ENCODE measurements around the gene IL21. TPM values are rescaled to one million over a fixed set of nuclear protein-coding genes. Genes with fewer than 3 reads are reported as not detected.

The IL21 gene
- total RNA-seq, 1 experiment from 2014 or later: not detected

DNA sequence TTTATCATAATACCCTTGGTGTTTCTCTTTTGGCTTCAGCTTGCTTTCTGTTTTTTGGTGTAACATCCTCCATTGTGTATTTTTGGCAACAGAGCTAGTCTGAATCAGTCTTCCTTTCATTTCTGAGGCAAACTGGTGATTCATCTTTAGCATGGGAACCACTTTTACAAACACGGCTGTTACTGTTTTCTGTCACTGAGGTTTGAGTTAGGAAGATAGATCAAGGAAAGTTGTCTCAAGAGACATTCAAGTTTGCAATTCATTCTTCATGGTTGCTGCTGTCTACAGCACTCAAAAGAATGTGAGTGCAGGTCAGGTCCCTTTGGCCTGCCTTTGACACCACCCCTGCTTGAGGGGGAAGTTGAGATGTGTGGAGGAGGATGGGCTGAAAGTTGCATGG is 36.3 kb downstream of the IL21 start:
- CTCF ChIA-PET: no interaction called here
- Histone ChIP-seq H3K4me3 (ENCODE audit: low read depth in 2 of 2, low read length in 2 of 2) (no peak overlapping the region), H3K27me3 (ENCODE audit: control insufficient read depth, insufficient read depth, low read length) (no peaks in the 10 kb centered on the region), H3K36me3 (ENCODE audit: control insufficient read depth, insufficient read depth, low read length) (no peaks in the 10 kb centered on the region), H3K4me1 (ENCODE audit: control insufficient read depth, insufficient read depth, low read length) (no peaks in the 10 kb centered on the region), H3K9me3 (ENCODE audit: control insufficient read depth, insufficient read depth, low read depth, low read length) (no peaks in the 10 kb centered on the region), H3K27ac (ENCODE audit: low read length) (no peak overlapping the region)
- in situ Hi-C loops (cut with HindIII; ENCODE audit: low pct_unique_long_range_greater_than_20kb, low sequenced_read_pairs) (no loop called here), intact Hi-C loops (cut with micrococcal nuclease; ENCODE audit: unreplicated experiment) (no loop called here)
- DNase-seq (ENCODE audit: low read depth, low spot score) (no peak), ATAC-seq (no peak)
- POLR2A ChIA-PET: no interaction called here
- no peak for TF ChIP-seq TCF7L2 (IDR thresholded peaks at IDR 0.05; ENCODE audit: low read depth, low read length)
- no peak for TF ChIP-seq SIN3A (IDR thresholded peaks at IDR 0.05; ENCODE audit: borderline replicate concordance, insufficient read depth, low read depth, low read length)
- no peak for TF ChIP-seq POLR2AphosphoS5 (IDR thresholded peaks at IDR 0.05; ENCODE audit: low read depth, low read length)
- TF ChIP-seq, protein P1, sequence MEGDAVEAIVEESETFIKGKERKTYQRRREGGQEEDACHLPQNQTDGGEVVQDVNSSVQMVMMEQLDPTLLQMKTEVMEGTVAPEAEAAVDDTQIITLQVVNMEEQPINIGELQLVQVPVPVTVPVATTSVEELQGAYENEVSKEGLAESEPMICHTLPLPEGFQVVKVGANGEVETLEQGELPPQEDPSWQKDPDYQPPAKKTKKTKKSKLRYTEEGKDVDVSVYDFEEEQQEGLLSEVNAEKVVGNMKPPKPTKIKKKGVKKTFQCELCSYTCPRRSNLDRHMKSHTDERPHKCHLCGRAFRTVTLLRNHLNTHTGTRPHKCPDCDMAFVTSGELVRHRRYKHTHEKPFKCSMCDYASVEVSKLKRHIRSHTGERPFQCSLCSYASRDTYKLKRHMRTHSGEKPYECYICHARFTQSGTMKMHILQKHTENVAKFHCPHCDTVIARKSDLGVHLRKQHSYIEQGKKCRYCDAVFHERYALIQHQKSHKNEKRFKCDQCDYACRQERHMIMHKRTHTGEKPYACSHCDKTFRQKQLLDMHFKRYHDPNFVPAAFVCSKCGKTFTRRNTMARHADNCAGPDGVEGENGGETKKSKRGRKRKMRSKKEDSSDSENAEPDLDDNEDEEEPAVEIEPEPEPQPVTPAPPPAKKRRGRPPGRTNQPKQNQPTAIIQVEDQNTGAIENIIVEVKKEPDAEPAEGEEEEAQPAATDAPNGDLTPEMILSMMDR (IDR thresholded peaks at IDR 0.05): no peak
- TF ChIP-seq, protein P2, sequence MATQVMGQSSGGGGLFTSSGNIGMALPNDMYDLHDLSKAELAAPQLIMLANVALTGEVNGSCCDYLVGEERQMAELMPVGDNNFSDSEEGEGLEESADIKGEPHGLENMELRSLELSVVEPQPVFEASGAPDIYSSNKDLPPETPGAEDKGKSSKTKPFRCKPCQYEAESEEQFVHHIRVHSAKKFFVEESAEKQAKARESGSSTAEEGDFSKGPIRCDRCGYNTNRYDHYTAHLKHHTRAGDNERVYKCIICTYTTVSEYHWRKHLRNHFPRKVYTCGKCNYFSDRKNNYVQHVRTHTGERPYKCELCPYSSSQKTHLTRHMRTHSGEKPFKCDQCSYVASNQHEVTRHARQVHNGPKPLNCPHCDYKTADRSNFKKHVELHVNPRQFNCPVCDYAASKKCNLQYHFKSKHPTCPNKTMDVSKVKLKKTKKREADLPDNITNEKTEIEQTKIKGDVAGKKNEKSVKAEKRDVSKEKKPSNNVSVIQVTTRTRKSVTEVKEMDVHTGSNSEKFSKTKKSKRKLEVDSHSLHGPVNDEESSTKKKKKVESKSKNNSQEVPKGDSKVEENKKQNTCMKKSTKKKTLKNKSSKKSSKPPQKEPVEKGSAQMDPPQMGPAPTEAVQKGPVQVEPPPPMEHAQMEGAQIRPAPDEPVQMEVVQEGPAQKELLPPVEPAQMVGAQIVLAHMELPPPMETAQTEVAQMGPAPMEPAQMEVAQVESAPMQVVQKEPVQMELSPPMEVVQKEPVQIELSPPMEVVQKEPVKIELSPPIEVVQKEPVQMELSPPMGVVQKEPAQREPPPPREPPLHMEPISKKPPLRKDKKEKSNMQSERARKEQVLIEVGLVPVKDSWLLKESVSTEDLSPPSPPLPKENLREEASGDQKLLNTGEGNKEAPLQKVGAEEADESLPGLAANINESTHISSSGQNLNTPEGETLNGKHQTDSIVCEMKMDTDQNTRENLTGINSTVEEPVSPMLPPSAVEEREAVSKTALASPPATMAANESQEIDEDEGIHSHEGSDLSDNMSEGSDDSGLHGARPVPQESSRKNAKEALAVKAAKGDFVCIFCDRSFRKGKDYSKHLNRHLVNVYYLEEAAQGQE (IDR thresholded peaks at IDR 0.05; ENCODE audit: insufficient read depth in 1 of 2, low read depth in 2 of 2, low read length in 1 of 2): no peak
- BruUV-seq (replicated peaks): no TSS peak

DNA sequence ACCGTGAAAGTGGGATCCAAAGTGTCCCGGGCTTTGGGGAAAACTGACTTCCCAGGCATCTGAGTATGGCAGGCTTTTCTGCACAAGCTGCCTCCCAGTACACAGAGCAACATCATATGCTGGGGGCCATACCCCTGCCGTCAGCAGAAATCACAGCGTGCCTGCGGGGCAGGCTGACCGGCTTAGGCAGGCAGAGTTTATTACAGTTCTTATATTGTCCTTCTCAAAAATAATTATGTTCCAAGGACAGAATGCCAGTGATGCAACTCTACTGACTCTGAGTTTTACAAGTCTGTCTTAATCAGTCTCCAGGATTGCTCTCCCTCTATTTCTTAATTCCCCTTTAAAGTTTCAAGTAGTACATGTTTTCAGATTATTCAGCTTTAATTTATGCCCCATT is 37.0 kb downstream of the IL21 start:
- H3K9me3 ChIP-seq (ENCODE audit: control insufficient read depth, insufficient read depth, low read depth, low read length): no peaks in the 10 kb centered on the region
- BruUV-seq (replicated peaks): no TSS peak
- intact Hi-C loops (cut with micrococcal nuclease; ENCODE audit: unreplicated experiment) (no loop called here), in situ Hi-C loops (cut with HindIII; ENCODE audit: low pct_unique_long_range_greater_than_20kb, low sequenced_read_pairs) (no loop called here)
- TF ChIP-seq, protein P2 (IDR thresholded peaks at IDR 0.05; ENCODE audit: insufficient read depth in 1 of 2, low read depth in 2 of 2, low read length in 1 of 2): no peak
- TF ChIP-seq SIN3A (IDR thresholded peaks at IDR 0.05; ENCODE audit: borderline replicate concordance, insufficient read depth, low read depth, low read length) (no peak), POLR2AphosphoS5 (IDR thresholded peaks at IDR 0.05; ENCODE audit: low read depth, low read length) (no peak), TCF7L2 (IDR thresholded peaks at IDR 0.05; ENCODE audit: low read depth, low read length) (no peak)
- TF ChIP-seq, protein P1 (IDR thresholded peaks at IDR 0.05): no peak
- ATAC-seq: no peak
- H3K27ac ChIP-seq (ENCODE audit: low read length): no peak overlapping the region
- no peaks in the 10 kb centered on the region for H3K4me1 ChIP-seq (ENCODE audit: control insufficient read depth, insufficient read depth, low read length)
- ChIA-PET CTCF (no interaction called here), POLR2A (interaction anchor here (0.6 kb wide), 1 partner anchor 1581 kb away, joined by 4 read pairs; no protein-coding TSS in a partner anchor)
- no peak for DNase-seq (ENCODE audit: low read depth, low spot score)
- H3K27me3 ChIP-seq (ENCODE audit: control insufficient read depth, insufficient read depth, low read length): no peaks in the 10 kb centered on the region
- H3K4me3 ChIP-seq (ENCODE audit: low read depth in 2 of 2, low read length in 2 of 2): no peak overlapping the region
- H3K36me3 ChIP-seq (ENCODE audit: control insufficient read depth, insufficient read depth, low read length): no peaks in the 10 kb centered on the region
